Kidney (tissue), 14 donors: ENCODE measurements around the gene TACC3. TPM values are rescaled to one million over a fixed set of nuclear protein-coding genes. Genes with fewer than 3 reads are reported as not detected.

ENCODE experiments used
- DNase-seq, 5 donors: peaks; one replicate each; pipeline ENCODE4 v3.0.0-alpha.2; 2013 to 2020
- FAIRE-seq: peaks from 2 replicates; lab custom pipeline; 2012; peaks lifted over from hg19 to GRCh38; lab: Jason Lieb, UNC
- H3K27ac ChIP-seq, 2 donors: one replicate each; pipeline ENCODE4 v1.7.0; 2013; ENCODE audit warnings: low read depth in 2 of 2, low read length in 2 of 2, inconsistent platforms in 1 of 2
- H3K27me3 ChIP-seq: one replicate; pipeline ENCODE4 v1.7.1; 2013; ENCODE audit warnings: low read length, inconsistent platforms; ENCODE audit not compliant: control insufficient read depth, insufficient read depth
- H3K36me3 ChIP-seq, 3 donors: one replicate each; pipeline versions ENCODE4 v1.7.0 to v1.7.1; 2013; ENCODE audit warnings: low read length in 3 of 3, control low read depth in 1 of 3, inconsistent platforms in 1 of 3; ENCODE audit not compliant: insufficient read depth in 3 of 3, control insufficient read depth in 2 of 3
- H3K4me1 ChIP-seq, 3 donors: one replicate each; pipeline versions ENCODE4 v1.7.0 to v1.7.1; 2013; ENCODE audit warnings: low read length in 3 of 3, inconsistent platforms in 1 of 3, low read depth in 1 of 3; ENCODE audit not compliant: control insufficient read depth in 2 of 3, insufficient read depth in 2 of 3
- H3K4me3 ChIP-seq, 3 donors: one replicate each; pipeline versions ENCODE4 v1.7.0 to v1.8.1; 2013; ENCODE audit warnings: low read length in 3 of 3, control low read depth in 1 of 3, inconsistent platforms in 1 of 3
- H3K9ac ChIP-seq, 3 donors: one replicate each; pipeline versions ENCODE4 v1.7.0 to v1.7.1; 2013; ENCODE audit warnings: low read length in 3 of 3, control low read depth in 1 of 3, inconsistent platforms in 1 of 3
- H3K9me3 ChIP-seq, 3 donors: one replicate each; pipeline versions ENCODE4 v1.7.0 to v1.7.1; 2013; ENCODE audit warnings: low read length in 3 of 3, control low read depth in 1 of 3, inconsistent platforms in 1 of 3; ENCODE audit not compliant: control insufficient read depth in 2 of 3, insufficient read depth in 1 of 3
- CTCF ChIP-seq: IDR thresholded peaks from 3 replicates; pipeline ENCODE4 v1.5.1; 2012; ENCODE audit warnings: mild to moderate bottlenecking, moderate library complexity, borderline replicate concordance; ENCODE audit not compliant: insufficient read depth; ENCODE audit errors: extremely low read depth
- intact Hi-C: fragments of 100-400 bp; cut with DNase I; formaldehyde crosslinking; loops from one replicate; pipeline ENCODE4 v1.11.1; 2022
- polyA plus RNA-seq: library from polyadenylated mRNA; stranded (reverse); fragments of 350-450 nt; fragmentation: Illumina TruSeq; extraction: RNeasy Lipid Tissue Mini Kit (QIAGEN cat#74804); gene quantifications from one replicate; pipeline ENCODE4 v1.2.3, GENCODE V29; 2014; ENCODE audit warnings: low read depth, low replicate concordance; ENCODE audit not compliant: insufficient read depth
- total RNA-seq: library from RNA; stranded (reverse); fragmentation: NEBNext Ultra II Directional; extraction: Animal tissue kit (Norgen Biotek cat#: 25700); gene quantifications from one replicate; pipeline ENCODE4 v1.2.1, GENCODE V29; 2021
- donor health status: control.
- donor health status: control.
- donor health status: control.
- donor health status: control.
- donor health status: control.
- donor health status: DM: yes; HTN: yes; CAD: no.
- donor health status: Normal renal cell carcinoma (clear cell type).

Gene TACC3
- total and polyA plus RNA-seq, 2 donors from 2014 or later: 4.9 to 12.2 TPM

GRCh38 chr4:1778642-1779392, 57.5 kb downstream of the TACC3 start:
- no peaks in the 10 kb centered on the region for H3K9me3 ChIP-seq
- no peak for FAIRE-seq
- DNase-seq: no peak
- H3K4me1 ChIP-seq: peaks cover 0 to 5% (median 0%) of the 10 kb centered on the region in 3 donors
- intact Hi-C loops: no loop called here
- H3K36me3 ChIP-seq: no peaks in the 10 kb centered on the region
- no peak for TF ChIP-seq CTCF
- H3K4me3 ChIP-seq: no peak overlapping the region
- H3K9ac ChIP-seq: no peak overlapping the region
- H3K27ac ChIP-seq: no peak overlapping the region
- H3K27me3 ChIP-seq: no peaks in the 10 kb centered on the region

GRCh38 chr4:1779588-1780382, 58.5 kb downstream of the TACC3 start:
- FAIRE-seq: no peak
- Histone ChIP-seq H3K27me3 (no peaks in the 10 kb centered on the region), H3K4me1 (peaks cover 0 to 9% (median 0%) of the 10 kb centered on the region in 3 donors), H3K4me3 (no peak overlapping the region), H3K36me3 (no peaks in the 10 kb centered on the region), H3K9ac (no peak overlapping the region), H3K9me3 (no peaks in the 10 kb centered on the region), H3K27ac (no peak overlapping the region)
- intact Hi-C loops: no loop called here
- TF ChIP-seq CTCF: no peak
- DNase-seq: no peak

- DNase-seq (no peak), FAIRE-seq (no peak)
- no peaks in the 10 kb centered on the region for H3K36me3 ChIP-seq
- no peaks in the 10 kb centered on the region for H3K9me3 ChIP-seq
- peaks cover 0 to 14% (median 0%) of the 10 kb centered on the region in 3 donors for H3K4me1 ChIP-seq
- no peak overlapping the region for H3K9ac ChIP-seq
- no peak for TF ChIP-seq CTCF
- no peak overlapping the region for H3K27ac ChIP-seq
- intact Hi-C loops: no loop called here
- no peak overlapping the region for H3K4me3 ChIP-seq
- H3K27me3 ChIP-seq: no peaks in the 10 kb centered on the region
Observed at GRCh38 chr4:1780435-1780834, 59.1 kb downstream of the TACC3 start.
